IPS-NIHi7 (cell line): ENCODE results near the gene ESR1.
"Not testable (repeated sequence)": the region's sequence is repeated elsewhere in the genome, so short reads cannot be mapped to it uniquely, and the experiment has no call there.

Source experiments
- DNase-seq: peaks from one replicate; pipeline ENCODE4 v3.0.0; 2012; ENCODE audit warnings: mixed read lengths; ENCODE audit errors: extremely low spot score

ESR1 gene

DNA sequence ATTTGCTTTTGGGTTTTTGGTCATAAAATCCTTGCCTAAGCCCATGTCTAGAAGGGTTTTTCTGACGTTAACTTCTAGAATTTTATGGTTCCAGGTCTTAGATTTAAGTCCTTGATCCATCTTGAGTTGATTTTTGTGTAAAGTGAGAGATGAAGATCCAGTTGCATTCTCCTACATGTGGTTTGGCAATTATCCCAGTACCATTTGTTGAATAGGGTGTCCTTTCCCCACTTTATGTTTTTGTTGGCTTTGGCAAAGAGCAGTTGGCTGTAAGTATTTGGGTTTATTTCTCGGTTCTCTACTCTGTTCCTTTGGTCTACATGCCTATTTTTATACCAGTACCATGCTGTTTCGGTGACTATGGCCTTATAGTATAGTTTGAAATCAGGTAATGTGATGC is 86.9 kb downstream of the ESR1 start:
- not testable (repeated sequence) for DNase-seq

DNA sequence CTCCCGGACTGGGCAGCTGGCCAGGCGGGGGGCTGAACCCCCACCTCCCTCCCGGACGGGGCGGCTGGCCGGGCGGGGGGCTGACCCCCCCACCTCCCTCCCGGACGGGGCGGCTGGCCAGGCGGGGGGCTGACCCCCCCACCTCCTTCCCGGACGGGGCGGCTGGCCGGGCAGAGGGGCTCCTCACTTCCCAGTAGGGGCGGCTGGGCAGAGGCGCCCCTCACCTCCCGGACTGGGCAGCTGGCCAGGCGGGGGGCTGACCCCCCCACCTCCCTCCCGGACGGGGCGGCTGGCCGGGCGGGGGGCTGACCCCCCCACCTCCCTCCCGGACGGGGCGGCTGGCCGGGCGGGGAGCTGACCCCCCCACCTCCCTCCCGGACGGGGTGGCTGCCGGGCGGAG is 91.7 kb downstream of the ESR1 start:
- not testable (repeated sequence) for DNase-seq

DNA sequence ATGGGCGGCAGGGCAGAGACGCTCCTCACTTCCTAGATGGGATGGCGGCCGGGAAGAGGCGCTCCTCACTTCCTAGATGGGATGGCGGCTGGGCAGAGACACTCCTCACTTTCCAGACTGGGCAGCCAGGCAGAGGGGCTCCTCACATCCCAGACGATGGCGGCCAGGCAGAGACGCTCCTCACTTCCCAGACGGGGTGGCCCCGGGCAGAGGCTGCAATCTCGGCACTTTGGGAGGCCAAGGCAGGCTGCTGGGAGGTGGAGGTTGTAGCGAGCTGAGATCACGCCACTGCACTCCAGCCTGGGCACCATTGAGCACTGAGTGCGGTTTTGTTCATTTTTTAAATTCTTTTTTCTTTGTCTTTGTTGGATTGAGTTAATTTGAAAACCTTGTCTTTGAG is 92.3 kb downstream of the ESR1 start:
- not testable (repeated sequence) for DNase-seq

DNA sequence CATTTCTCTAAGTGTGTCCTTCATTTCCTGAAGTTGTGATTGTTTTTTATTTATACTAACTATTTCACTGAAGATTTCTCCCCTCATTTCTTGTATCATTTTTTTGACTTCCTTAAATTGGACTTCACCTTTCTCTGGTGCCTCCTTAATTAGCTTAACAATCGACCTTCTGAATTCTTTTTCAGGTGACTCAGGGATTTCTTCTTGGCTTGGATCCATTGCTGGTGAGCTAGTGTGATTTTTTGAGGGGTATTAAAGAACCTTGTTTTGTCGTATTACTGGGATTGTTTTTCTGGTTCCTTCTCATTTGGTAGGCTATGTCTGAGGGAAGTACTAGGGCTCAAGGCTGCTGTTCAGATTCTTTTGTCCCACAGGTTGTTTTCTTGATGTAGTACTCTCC is 92.8 kb downstream of the ESR1 start:
- DNase-seq: no peak

DNA sequence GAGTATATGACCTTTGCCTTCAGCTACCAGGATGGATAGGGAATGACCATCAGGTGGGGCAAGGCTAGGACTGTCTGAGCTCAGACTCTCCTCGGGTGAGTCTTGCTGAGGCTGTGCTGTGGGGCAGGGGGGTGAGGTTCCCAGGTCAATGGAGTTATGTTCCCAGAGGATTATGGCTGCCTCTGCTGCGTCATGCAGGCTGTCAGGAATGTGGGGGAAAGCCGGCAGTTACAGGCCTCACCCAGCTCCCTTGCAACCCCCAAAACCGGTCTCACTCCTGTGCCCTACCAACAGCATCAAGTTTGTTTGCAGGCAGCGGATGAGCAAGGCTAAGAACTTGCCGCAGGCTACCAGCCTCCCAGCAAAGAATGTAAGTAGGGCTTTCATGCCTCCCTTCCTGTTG is 93.5 kb downstream of the ESR1 start:
- DNase-seq: no peak

DNA sequence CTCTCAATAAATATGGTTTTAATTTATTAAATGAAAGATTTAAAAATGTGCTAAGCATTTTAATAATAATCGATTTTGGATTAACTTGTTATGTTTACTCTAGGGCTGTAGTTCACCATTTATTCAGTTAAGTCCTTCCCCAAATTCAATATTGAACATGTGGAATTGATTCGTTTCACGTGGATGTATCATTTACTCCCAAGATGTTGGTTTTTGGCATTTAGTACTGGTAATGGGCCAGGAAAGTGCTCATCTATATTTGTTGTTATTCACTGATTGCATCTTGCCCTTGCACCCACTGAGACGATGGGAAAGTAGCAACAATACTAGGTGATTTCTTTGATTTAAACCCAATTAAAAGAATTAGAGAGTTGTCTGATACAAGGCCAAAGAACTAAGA is 97.1 kb downstream of the ESR1 start:
- DNase-seq: no peak

DNA sequence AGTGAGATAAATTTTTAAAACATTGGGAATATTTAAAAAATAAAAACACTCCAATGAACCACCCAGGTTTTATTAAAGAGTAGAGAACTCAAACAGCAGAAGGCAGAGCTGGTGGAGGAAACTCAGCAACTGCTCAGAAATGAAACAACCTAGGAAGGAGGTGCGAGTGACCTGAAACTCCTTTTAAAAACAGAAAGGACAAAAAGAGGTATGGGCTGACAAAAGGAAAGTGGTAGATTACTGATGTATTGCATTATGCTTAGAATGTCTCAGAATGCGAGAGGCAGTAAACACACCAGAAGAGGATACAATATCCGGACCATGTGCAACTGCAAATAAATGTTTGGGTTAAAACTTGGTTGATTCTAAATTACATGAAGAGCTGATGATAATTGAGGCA is 97.6 kb downstream of the ESR1 start:
- no peak for DNase-seq

DNA sequence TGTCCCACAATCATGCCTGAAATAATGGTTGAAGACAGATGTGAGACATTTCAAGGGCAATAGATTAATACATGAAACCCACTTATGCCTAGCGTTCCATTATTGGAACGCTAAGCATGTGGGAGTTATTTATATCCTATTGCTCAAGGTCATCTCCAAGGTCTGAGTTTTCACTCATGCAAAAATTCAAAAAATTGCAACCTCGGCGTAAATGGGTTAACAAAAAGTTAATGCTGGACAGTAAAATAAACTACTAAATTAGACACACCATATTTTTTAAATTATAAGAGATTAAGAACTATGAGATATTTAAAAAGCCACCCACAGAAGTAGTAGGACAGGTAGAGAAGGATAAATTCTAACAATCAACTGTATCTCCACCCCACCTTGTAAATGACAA is 98.4 kb downstream of the ESR1 start:
- no peak for DNase-seq

DNA sequence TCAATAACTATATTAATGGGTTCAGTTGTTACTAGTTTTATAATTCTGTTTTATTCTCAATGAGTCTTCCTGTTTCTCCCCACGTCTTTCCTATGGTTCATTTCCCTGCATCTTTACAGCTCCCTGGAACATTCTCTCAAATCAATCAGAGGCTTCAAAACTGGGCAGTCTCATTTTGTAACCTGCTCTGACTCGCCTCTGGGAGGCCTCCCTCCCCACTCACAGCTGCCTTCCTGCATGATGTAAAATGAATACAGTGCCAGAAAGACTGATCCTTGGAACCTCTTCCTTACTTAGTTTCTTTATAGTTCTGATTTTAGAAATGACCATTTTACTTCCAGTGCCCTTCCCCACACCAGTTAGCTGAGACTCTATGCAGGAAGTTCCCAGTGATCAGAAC is 103.9 kb downstream of the ESR1 start:
- DNase-seq: no peak

DNA sequence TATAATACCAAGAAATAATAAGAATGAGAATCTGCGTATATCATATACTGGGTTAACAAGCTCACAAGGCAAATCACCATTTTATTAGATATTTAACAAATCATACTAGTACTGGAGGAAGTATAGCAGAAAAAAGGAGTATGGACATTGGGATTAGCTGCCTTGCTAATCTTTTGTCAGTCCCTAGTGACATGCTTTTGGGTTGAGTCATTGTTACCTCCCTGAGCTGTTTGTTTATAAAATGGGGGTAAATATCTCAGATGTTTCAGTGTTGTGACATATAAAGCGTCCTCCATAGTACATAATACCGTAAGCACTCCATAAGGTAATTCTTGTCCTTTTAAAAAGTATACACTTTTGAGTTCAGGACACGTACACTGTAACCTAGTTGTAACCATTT is 107.0 kb downstream of the ESR1 start:
- DNase-seq: peak; percentile 25

DNA sequence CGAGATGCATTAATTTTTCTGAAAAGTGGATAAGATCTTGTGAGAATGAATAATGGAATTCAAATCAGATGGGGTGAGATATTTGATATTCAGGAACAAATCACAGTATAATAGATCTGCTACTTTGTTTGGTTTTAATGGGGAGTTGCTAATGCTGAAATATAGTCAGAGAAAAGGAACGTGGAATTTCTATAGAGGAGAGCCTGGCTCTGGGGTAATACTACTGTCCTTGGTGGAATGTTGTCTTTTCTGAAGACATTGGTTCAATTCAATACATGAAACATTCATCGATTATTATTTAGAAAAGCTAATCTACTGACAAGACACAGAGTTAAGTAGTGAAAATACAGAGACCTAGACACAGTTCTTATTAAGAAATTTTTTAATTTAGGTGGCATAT is 108.6 kb downstream of the ESR1 start:
- DNase-seq: no peak

DNA sequence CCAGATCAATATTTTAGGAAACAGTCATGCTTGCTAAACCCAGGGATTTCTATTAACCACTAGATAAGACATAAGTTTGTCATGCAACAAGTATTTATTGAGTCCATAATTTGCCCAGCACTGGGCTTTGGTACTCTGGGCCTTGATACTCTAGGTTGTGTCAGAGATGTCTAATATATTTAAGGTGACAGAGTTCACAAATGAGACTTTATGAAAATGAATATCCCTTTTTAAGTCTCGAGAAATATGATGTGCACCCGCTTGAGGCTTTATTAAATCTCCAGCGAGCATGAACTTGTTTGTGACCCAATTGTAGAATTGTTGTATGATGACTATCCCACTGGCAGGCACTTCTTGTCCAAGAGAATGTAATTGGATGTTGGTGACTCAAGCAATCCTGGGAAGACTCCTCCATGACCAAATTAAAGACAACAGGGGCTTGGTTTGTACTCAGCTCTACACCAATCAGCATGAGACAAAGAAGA is 109.2 kb downstream of the ESR1 start:
- DNase-seq: no peak

DNA sequence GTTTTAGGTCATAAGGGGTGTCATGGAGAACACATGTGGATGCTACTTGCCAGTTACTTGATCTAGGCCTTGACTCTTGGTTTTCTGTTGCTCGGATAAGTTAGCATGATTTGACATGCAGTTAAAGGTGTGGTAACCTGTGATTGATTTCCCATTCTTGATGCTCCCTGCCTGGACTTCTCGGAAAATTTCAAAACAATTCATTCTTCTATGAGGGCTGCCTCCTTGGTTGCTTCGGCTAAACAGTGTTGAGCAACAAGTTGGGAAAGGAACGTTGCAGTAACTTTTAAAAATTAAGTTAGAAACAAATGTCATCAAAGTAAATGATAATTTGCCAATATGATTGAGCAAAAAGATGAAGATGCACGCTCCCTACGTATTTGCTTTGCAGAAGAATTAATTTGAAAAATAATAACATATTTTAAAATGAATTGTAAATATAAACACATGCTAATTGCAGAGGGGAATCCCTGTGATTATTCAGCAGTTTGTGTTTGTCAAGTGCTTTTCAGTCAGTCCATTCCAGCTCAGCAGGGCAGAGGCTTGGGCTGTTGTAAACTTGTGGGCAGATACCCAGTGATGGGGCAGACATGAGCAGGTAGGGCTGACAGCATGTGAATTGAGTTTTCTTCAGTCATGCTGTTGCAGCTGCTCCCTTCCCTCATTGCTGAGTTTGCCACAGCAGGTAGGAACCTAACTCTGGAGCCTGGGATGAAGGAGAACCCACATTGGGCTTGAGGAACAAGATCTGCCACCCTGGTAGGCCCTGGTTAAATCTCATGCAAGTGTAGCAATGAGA is 110.2 kb downstream of the ESR1 start:
- DNase-seq: no peak

DNA sequence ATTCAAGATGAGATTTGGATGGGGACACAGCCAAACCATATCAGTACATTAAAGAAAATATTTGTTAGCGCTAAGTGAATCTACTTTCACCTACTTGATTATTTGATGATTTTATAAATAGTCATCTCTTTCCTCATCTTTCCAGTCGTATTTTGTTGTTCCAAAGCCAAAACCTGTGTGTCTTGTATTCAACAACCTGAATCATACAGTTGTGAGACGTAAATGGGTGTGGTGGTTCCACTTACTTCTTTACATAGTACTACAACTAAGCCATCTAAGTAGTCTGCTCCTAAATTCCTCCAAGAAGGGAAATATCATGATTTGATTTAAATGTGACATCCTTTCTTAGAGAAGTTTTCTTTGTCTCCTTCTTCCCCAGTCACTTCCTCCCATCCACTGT is 132.8 kb downstream of the ESR1 start:
- no peak for DNase-seq

DNA sequence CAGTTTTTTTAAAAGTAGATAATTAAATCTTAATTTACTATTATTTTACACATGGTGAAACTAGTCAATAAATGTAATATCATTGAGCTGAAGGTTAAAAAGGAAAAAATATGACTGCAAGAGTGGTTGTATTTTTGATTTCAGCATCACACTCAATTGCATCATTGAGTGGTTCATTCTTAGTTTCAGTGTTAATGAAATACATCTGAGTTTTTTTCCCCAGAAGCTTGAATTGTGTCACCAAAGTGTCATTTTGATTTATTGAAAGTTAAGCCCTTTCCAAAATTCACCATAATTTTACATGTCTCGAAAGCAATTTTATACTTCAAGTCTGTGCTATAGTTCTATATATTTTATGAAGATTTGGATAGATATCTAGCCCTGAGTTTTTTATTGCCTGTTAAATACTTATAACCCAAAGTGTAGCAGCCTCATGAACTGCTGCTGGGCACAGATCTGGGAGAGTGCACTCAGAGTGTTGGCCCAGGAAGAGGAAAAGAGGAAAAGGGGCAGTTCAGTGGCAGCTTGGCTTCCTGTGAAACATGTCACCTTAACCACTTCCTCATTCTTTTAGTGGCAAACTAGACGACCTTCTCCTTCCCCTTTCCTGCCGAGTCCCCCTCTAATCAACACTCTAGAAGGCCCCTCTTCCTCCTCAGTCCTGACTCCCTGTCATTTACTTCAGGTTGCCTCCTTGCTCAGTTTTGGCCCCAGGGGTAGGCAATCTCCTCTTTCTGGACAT is 140.7 kb downstream of the ESR1 start:
- DNase-seq: no peak

DNA sequence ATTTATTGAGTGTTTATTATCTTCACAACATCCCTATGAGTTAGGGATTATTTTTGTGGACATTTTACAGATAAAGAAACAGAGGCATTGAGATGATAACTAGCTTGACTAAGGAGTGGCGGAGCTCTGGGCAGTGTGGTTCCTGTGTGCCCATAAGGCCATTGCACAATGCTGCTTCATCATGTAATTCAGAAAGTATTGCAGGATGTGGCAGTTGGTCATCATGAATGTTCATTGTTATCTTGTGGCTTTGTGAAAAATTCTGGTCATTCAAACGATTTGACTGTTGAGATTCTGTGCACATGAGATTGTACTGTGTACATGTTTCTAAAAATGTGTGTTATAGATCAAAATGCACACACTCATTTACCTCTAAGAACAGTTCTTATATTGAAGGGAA is 150.8 kb downstream of the ESR1 start:
- no peak for DNase-seq

DNA sequence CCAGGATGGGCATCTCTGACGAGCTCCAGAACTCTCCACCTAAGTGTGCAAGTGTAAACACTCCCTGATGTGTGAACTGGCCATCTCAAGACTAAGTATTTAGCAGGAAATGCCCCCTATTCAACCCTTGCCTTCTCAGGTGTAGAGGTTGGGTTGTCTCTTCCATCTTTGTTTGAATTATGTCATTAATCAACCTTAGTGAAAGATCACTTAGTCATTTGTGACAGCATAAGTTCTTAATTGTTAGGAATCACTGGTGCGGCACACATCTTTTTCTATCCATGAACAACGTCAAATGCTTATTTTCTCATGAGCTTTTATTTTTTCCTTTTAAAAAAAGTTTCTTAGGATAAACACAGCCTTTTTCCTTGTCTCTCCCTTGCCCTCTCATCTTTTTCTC is 151.6 kb downstream of the ESR1 start:
- no peak for DNase-seq

DNA sequence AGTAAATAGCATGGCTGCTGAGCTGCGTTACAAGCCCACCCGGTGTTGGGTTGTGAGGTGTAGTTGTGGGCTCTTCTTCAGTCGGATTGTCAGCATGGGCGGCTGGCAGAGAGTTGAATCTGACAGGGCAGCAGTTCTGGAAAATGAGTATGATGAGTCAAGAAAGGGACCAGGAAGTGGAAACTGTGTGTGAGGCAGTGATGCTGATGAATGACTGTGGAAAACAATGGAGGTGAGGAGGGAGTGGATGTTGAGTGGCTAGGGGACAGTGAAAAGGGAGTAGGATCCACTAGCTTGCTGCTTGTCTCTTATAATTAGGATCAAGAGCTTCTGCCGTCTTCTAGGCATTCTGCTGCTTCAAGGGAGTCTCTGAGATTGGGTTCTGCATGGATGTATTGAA is 154.3 kb downstream of the ESR1 start:
- DNase-seq: no peak

DNA sequence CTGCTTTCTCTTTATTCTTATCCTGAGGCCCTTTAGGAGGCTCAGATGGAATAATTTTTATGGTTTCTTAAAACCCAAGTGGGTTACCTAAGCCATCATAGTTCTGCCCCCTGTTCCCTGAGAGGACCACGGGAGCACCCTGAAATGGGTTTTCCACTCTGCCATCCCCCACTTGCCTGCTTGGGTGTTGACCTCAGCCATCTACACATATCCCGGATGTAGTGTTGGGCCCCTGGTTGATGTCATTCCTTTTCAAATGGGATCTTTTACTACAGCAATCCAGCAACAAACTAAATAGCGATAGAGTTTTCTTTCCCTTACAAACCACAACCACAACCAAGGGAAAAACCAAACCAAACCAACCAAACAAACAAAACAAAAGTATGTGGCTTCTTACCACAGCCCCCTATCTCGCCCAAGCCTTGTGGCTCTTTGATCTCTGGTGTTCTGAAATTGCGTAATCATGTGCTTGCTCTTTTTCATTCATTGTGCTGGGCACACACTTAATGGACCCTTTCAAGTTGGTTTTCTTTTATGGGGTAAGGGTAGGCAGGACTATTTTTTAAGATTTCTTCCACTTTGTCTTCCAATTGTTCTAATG is 154.9 kb downstream of the ESR1 start:
- no peak for DNase-seq

DNA sequence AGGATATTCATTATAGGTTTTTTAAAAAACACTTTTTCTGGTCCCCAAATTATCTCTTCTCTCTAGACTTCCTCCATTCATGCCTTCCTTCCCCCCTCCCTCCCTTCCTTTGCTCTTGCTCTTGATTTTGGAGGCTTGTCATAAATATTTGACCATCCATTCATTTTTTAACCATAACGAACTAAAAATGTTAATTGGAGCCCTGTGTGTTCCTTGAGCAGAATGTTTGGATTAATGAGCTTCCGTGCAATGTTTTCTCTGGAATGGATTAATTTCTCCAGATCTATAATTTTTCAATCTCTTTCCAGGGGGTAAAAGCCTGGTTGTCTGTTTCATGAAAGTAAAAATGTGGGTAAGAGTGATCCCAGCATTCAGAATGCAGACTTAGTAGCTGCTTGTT is 155.5 kb downstream of the ESR1 start:
- no peak for DNase-seq

DNA sequence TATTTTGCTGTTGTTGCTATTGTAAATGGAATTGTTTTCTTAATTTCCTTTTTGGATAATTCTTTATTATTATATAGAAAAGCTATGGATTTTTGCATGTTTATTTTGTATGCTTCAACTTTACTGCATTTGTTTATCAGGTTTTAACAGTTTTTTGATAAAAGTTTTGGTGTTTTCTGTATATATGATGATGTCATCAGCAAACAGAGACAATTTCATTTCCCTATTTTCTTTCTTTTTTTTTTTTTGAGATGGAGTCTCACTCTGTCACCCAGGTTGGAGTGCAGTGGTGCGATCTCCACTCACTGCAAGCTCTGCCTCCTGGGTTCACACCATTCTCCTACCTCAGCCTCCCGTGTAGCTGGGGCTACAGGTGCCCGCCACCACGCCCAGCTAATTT is 156.9 kb downstream of the ESR1 start:
- DNase-seq: not testable (repeated sequence)

DNA sequence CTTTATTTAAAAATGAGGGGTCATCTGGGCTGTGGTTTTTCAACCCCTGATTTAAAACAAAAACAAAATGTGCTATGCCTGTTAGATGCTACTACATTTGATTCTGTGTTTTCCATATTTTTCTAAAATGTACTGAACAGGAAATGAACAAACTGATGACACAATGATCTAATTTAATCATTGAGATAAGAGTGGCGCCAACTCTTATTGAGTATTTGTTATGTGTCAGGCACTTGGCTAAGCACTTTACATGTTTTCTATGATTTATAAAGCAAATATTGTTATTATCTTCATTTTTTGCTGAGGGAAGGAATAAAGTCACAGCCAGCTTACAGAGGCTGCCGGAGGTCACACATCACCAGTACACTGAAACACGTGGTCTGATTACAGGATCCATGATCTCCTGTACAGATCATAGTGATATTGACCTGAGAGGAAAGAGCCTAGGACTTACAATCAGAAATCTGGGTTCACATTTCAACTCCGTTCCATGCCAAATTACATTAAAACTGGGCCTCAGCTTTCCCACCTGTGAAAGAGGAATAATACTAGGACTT is 166.7 kb downstream of the ESR1 start:
- DNase-seq: no peak

DNA sequence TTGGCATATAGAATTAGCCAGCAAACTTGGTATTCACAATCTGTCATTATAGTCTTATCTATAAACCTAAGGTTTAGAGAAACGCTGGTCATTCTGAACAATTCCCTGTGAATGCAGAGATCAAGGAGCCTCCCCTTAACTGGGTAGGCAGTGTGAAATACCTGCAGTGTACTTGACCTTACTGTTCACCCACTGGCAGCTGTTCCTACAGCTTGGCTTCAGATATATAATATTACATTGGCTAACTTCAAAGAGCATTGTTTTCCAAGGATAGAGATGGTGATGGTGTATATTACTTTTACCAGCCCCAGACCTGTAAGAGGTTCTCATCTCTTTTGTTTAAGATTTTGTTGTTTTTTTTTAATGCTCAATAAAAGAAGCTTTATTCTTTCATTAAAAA is 168.3 kb downstream of the ESR1 start:
- DNase-seq: no peak
